Psoas muscle (tissue), 8 donors: ENCODE measurements around the gene PPM1H. TPM values are rescaled to one million over a fixed set of nuclear protein-coding genes. Genes with fewer than 3 reads are reported as not detected.

Source experiments
- ATAC-seq, 4 donors: fragments of 200-7000 bp; cut with Tn5 transposase; one replicate each; pipeline ENCODE4 v1.9.1; 2020; ENCODE audit warnings: moderate library complexity in 3 of 4, mild to moderate bottlenecking in 2 of 4
- DNase-seq, 2 donors: peaks; one replicate each; pipeline ENCODE4 v3.0.0-alpha.2; 2020
- H3K27ac ChIP-seq: fragments of 200-600 bp; one replicate; pipeline ENCODE4 v1.8.0; 2022
- H3K27me3 ChIP-seq, 3 donors: fragments of 200-600 bp in 1 of 3; one replicate each; pipeline versions ENCODE4 v1.6.1 to v1.8.0; 2013 to 2022; ENCODE audit warnings: low read length in 2 of 3, mild to moderate bottlenecking in 2 of 3, moderate library complexity in 1 of 3; ENCODE audit not compliant: insufficient read depth in 3 of 3
- H3K36me3 ChIP-seq, 2 donors: fragments of 200-600 bp in 1 of 2; one replicate each; pipeline versions ENCODE4 v1.6.1 to v1.8.0; 2013 to 2022; ENCODE audit warnings: low read depth in 1 of 2, mild to moderate bottlenecking in 1 of 2, moderate library complexity in 1 of 2; ENCODE audit not compliant: insufficient read depth in 1 of 2
- H3K4me1 ChIP-seq: fragments of 200-600 bp; one replicate; pipeline ENCODE4 v1.8.0; 2022
- H3K4me3 ChIP-seq: fragments of 200-600 bp; one replicate; pipeline ENCODE4 v1.8.0; 2022; ENCODE audit warnings: mild to moderate bottlenecking
- H3K9me3 ChIP-seq: fragments of 200-600 bp; one replicate; pipeline ENCODE4 v1.8.0; 2022
- CTCF ChIP-seq: fragments of 200-600 bp; IDR thresholded peaks from one replicate; pipeline ENCODE4 v1.8.0; 2022; ENCODE audit warnings: antibody characterized with exemption
- WGBS, 3 donors: extraction: QIAGEN DNeasy Blood & Tissue Kit; methylation state at CpG; one replicate each; pipeline versions ENCODE4 v1.1.6 to v1.1.7; 2013; 5-methylcytosine and 5-hydroxymethylcytosine counted together
- intact Hi-C, 2 donors: fragments of 100-400 bp; cut with DNase I; formaldehyde crosslinking; loops; one replicate each; pipeline versions ENCODE4 v1.11.0 to v1.14.2; 2022
- polyA plus RNA-seq, 3 donors: library from polyadenylated mRNA; stranded (reverse); fragments of 200-250 nt; gene quantifications; one replicate each; pipeline ENCODE4 v1.2.3, GENCODE V29; 2013
- total RNA-seq, 4 donors: library from RNA; stranded (reverse); fragmentation: NEBNext Ultra II Directional in 2 of 4; extraction: Animal tissue kit (Norgen Biotek cat#: 25700) in 2 of 4; gene quantifications; one replicate each; pipeline versions ENCODE4 v1.2.1 to v1.2.4, GENCODE V29; 2021 to 2023
- donor health status: healthy with polysubstance abuse.
- donor health status: DM: no; HTN: no; CAD: no; lungs with moderate emphysema.
- donor health status: Bipolar disorder and iron deficiency.
- donor health status: healthy.
- donor health status: DM: yes; HTN: yes; CAD: no.
- donor health status: DM: no; HTN: no; CAD: no.
- donor health status: DM: no; HTN: no; CAD: no.
- donor health status: DM: yes; HTN: yes; CAD: no.

PPM1H gene
- total and polyA plus RNA-seq, 7 donors = 0.65 to 4.3 (median 1.8) TPM

GRCh38 chr12:62757048-62757447 is 177.9 kb downstream of the PPM1H start:
- no peak for DNase-seq
- TF ChIP-seq CTCF = no peak
- Histone ChIP-seq H3K36me3 (no peaks in the 10 kb centered on the region), H3K27me3 (no peaks in the 10 kb centered on the region), H3K4me1 (no peaks in the 10 kb centered on the region), H3K27ac (no peak overlapping the region), H3K9me3 (no peaks in the 10 kb centered on the region), H3K4me3 (no peak overlapping the region)
- intact Hi-C loops = no loop called here
- 74 to 80% (median 80%) methylated on average over 2 of the region's 2 CpGs for WGBS, 3 donors
- ATAC-seq = no peak

DNA sequence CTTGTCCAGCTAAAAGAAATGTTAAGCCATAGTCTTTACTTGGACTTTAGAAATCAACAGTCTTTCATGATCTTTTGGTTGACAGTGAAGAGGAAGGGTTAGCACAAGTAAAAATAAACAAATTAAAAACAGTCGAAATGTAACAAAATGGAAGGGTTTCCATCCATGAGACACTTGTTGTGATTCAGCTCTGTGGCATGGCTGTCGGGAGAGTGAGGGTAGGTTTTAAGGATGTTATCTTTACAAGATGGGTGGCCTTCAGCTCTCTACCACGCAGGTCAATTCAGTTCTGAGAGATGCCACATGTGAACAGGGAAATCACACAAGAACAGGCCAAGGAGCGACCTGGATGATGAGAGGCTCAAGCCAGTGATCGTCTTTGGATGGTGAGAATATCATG is 180.2 kb downstream of the PPM1H start:
- 96 to 98% (median 97%) methylated on average over 5 of the region's 5 CpGs for WGBS, 3 donors
- no peak for TF ChIP-seq CTCF
- no peak for ATAC-seq
- Histone ChIP-seq H3K4me1 (no peaks in the 10 kb centered on the region), H3K9me3 (no peaks in the 10 kb centered on the region), H3K36me3 (no peaks in the 10 kb centered on the region), H3K27ac (no peak overlapping the region), H3K27me3 (no peaks in the 10 kb centered on the region), H3K4me3 (no peak overlapping the region)
- intact Hi-C loops = no loop called here
- DNase-seq = no peak

- Histone ChIP-seq H3K27ac (no peak overlapping the region), H3K4me1 (no peaks in the 10 kb centered on the region), H3K9me3 (no peaks in the 10 kb centered on the region), H3K36me3 (no peaks in the 10 kb centered on the region), H3K4me3 (no peak overlapping the region), H3K27me3 (no peaks in the 10 kb centered on the region)
- TF ChIP-seq CTCF = no peak
- DNase-seq (no peak), ATAC-seq (no peak)
- WGBS, 3 donors = 88 to 91% (median 88%) methylated on average over 2 of the region's 2 CpGs
- intact Hi-C loops = no loop called here
Observed at GRCh38 chr12:62751810-62752155, 183.2 kb downstream of the PPM1H start.

GRCh38 chr12:62750941-62751809 is 183.8 kb downstream of the PPM1H start:
- 88 to 90% (median 90%) methylated on average over 10 of the region's 10 CpGs for WGBS, 3 donors
- no peak for TF ChIP-seq CTCF
- H3K9me3 ChIP-seq = no peaks in the 10 kb centered on the region
- ATAC-seq (no peak), DNase-seq (no peak)
- intact Hi-C loops = no loop called here
- H3K4me1 ChIP-seq = no peaks in the 10 kb centered on the region
- H3K4me3 ChIP-seq = no peak overlapping the region
- H3K36me3 ChIP-seq = no peaks in the 10 kb centered on the region
- no peaks in the 10 kb centered on the region for H3K27me3 ChIP-seq
- no peak overlapping the region for H3K27ac ChIP-seq

GRCh38 chr12:62749586-62749985 is 185.4 kb downstream of the PPM1H start:
- TF ChIP-seq CTCF = no peak
- Histone ChIP-seq H3K36me3 (no peaks in the 10 kb centered on the region), H3K4me1 (no peaks in the 10 kb centered on the region), H3K27me3 (no peaks in the 10 kb centered on the region), H3K4me3 (no peak overlapping the region), H3K27ac (no peak overlapping the region), H3K9me3 (no peaks in the 10 kb centered on the region)
- intact Hi-C loops = no loop called here
- DNase-seq (no peak), ATAC-seq (no peak)
- 84 to 97% (median 91%) methylated on average over 1 of the region's 1 CpG for WGBS, 3 donors
